GM21367 (cell line): ENCODE data around the gene TTLL12.

Source experiments
- ATAC-seq: cut with Tn5 transposase; IDR thresholded peaks from one replicate; pipeline ENCODE4 v1.9.1; 2021; ENCODE audit not compliant: unreplicated experiment

The TTLL12 gene

DNA sequence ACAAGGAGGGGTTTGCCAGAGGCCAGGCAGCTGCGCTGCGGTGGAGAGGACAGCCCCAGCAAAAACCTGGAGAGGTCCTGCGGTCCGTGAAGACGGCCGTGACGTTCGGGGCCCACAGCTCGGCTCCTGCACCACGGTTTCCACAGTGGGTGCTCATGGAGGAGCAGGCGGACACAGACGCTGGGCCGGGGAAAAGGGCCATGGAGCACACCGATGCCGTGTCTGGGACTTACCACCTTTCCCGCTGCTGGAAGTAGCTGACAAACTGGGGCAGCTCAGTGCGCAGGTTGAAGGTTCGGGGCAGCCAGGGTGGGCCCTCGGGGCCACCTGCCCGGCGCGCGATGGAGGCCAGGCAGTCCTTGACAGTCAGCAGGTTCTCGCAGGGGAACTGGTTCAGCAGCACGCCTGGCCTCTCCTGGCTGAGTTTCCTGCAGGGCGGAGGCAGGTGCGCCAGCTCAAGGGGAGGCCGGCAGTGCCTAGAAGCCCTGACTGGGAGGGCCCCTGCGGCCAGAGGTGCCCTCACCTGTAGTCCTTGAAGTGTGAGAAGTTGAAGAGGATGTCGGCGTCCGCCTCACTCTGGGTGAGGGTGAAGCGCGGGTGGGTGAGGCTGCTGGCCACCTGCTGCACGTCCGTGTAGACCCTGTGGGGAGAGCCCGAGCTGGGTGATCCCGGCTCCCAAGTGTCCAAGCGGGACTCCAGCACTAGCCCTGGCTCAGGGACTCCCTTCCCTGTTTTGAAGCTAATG is 12.8 kb downstream of the TTLL12 start:
- ATAC-seq: no peak

DNA sequence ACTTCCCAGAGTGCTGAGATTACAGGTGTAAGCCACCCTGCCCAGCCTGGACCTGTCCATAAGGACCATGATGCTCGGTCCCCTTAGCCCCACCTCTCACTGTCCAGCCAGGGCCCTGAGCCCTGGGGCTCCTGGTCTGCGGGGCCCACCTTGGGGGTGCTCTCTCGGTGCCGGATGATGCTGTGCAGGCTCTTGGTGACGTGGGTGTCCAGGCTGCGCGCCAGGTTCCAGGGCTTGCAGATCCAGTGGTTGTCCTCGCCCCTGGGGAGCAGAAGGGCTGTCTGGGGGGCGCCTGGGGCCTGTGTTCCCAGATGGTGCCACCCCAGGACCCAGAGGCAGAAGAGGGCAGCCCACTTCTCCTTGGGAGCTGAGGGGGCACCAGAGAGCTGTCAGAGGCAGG is 13.4 kb downstream of the TTLL12 start:
- no peak for ATAC-seq

DNA sequence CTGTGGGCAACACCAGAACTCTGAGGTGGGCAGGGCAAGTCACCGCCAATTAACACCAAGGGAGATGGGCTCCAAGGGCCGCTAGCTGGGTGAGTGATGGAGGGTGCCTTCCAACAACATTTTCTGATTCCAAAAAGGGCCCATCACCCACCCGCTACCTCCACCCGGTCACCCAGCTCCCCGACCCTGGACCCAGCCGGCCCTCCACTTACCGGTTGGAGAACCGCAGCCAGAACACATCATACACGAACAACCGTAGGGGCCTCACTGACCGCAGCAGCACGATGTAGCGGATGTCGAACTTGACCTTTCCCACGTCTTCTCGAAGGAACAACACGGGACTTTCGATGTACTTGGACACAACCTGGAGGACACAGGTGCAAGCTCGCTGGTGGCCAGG is 14.7 kb downstream of the TTLL12 start:
- ATAC-seq: no peak

DNA sequence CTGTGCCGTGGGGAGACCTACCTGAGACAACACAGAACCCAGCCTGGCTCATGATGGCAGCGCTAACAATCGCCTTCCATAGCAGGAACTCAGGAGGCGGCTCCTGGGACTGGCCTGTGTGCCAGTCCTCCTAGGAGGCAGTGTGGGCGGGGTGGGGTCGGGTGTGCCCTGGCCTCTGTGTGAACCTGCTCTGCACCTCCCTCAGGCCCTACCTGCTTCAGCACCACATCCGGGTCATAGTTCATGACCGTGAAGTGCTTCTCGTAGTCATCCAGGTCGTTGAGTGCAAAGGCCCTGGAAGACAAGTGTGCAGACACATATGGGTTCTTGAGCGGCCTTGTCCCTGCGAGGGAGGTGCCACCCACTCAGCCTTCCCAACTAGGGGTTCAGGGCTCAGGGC is 15.3 kb downstream of the TTLL12 start:
- ATAC-seq: no peak

DNA sequence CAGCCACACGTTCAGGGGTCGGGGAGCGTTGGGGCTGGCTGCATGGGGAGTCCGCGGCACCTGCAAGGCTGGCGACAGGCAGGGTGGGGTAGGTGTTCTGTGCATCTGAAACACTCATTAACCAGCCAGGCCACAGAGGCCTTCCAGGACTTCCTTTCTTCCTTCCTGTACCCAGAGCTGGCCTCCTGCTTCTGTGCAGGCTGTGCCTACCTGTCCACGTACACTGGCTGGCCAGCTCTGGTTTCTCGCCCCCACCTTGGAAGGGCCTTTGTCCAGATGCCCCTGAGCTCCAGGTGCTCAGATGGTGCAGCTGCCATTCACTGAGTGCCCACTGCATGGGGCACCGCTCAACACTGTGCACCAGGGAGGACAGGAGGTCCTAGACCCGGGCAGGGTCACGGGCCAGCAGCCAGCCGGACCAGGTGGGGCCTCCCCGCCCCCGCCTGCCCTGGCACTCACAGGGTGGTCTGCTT is 15.9 kb downstream of the TTLL12 start:
- no peak for ATAC-seq

DNA sequence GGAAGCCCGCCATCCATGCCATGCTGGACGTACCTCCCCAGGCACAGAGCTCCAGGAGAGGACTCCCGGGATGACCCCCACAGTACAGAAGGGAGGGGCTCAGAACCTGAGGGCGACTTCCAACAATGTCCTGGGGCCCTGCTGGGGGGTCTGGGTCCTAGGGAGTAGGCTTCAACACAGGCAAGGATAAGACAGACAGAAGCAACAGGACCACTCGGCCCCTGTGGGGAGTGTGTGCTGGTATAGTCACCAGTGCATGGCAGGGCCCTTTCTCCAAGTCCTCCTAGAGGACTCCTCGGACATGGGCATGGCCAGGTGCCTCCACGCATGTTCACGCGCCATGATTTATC is 16.8 kb downstream of the TTLL12 start:
- no peak for ATAC-seq

DNA sequence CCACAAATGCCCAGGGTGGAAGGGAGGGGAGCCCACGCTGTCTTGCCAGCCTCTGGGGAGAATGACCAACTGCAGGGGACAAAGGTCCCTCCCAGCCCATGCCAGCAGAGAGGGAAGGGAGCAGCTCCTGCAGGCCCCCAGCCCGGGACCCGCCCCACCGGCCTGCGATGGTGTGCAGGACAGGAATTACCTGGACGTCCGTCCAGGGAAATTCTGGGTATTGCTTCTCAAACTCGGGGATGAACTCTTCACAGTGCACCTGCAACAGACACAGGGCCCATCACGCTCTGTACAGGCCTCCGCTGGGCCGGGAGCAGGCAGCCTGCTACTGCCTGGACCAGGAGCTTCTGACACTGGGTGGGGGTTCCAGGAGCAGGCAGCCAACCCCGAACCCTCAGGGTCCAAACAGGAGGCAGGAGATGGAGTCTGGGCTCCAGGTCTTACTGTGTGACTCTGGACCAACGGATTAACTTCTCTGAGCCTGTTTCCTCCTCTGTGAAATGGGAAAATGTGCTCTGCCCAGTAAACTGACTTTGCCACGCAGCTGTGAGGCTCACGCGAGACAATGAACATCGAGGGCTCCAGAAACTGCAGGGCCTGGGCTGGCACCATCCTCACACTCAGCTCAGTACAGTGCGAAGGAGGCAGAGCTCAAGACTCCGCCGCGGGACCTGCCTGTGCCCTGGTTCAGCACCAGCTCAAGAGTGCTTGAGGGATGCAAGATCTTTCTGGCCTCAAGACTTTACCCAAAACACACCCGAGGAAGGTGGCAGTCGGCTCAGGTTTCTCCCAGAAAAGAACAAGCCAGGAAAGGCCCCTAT is 17.4 kb downstream of the TTLL12 start:
- no peak for ATAC-seq

DNA sequence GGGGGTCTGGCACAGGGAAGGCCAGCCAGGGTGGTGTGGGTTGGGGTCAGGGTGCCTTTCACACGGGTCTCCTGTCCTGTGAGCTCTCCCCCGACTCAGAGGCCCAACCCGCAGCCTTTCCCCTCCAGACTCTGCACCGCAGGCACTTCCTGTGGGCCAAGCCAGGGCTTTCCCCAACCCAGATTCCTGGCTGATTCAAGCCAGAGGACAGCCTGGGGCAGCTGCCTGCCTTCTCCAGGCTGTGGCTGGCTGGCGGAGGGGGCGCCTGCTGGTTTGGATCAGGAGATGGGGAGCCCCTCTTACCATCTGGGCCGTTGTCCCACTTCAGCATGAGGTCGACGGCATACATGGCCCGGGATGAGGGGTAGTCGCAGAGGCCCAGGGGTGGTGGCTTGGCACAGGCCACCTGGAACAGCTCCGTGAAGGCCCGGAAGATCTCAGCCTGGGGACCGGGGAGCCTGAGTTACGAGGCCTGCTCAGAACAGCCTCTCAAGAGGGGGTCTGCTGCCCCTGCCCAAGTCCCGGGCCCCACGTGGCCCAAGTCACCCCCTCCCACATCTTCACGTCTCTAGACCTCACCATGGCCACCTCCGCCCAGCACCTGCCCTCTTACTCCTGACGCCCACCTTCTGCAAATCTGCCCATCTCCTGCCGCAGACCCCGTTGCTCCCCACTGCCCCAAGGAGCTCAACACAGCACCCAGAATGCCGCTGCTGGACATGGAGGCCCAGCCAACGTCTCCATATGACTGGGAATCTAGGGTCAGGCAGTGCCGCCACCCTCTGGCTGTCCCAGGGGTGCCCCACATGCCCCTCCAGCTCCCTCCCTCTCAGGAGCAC is 18.2 kb downstream of the TTLL12 start:
- no peak for ATAC-seq

DNA sequence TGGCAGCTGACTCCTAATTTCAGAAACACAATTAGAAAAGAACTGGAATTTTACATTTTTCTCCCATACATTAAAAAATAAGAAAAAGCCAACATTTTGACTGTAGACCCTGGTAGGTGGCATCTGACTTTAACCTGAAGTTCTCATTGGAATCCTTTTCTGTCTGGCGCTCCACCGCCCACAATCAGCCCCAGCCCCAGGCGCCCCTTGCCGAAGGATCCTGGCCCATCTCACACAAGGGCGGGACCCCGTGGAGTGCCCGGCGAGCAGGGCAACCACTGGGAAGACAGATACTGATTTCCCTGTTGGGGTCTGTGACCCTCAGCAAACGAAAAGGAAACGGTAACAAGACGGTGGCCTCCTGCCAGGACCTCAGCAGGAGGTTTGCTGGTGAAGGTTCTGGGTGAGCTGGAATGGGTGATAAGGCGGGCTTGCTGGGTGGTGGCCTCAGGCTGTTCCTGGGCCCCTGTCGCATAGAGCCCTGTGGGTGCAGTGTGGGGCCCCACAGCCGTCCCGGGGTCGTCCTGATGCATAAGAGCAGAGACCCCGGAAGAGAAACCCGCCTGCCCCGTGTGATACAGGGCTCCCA is 19.8 kb downstream of the TTLL12 start:
- no peak for ATAC-seq

DNA sequence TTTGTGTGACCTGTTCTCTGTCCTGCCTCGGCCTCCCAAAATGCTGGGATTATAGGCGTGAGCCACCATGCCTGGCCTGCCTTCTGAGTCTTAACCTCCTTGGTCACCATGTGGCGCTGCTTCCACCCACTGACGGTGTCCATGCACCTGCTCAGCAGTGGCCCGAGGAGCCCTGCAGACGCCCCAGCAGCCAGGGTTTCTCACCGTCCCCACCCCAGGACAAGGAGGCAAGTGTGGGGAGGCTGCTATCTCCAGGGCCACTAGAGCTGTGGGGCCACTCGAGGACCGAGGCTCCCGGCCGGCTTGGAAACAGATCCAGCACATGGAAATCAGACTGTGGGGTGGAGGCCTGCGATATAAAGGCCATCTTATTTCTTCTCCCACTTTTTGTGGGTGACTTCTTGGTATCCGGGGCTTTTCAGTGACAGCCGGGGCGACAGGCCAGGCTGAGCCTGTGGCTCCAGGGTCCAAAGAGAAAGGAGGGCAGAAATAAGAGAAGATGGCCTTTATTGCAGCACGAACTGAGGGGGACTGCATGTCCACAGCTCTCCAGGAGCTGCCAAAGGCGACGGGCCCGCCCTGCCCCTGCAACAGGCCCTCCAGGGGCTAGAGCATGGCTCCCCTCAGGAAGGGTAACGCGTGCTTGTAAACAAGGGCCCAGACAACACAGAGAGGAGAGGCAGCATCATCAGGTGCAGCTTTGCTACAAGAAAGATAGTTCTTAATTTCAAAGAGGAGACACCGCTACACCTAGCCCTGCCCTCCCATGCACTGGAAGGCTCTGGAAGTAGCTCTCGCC is 20.6 kb downstream of the TTLL12 start:
- ATAC-seq: no peak

DNA sequence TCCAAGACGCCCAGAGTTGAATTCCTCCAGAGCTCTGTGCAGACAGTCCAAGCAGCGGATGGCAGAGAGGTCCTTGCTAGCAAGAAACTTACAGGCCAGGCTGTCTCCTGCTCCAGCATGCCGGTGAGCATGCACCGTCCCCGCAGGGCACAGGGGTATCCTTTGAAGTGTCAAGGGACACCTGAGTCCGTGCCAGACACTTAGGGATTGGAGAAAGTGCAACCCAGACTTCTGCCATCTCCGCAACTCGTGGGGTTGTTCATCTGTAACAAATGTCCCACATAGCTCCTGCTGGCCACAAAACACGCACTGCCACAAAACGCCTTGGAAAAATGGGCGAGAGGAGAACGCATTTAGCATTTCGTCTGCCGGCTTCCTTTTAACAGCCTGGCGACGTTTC is 22.3 kb downstream of the TTLL12 start:
- ATAC-seq: no peak

DNA sequence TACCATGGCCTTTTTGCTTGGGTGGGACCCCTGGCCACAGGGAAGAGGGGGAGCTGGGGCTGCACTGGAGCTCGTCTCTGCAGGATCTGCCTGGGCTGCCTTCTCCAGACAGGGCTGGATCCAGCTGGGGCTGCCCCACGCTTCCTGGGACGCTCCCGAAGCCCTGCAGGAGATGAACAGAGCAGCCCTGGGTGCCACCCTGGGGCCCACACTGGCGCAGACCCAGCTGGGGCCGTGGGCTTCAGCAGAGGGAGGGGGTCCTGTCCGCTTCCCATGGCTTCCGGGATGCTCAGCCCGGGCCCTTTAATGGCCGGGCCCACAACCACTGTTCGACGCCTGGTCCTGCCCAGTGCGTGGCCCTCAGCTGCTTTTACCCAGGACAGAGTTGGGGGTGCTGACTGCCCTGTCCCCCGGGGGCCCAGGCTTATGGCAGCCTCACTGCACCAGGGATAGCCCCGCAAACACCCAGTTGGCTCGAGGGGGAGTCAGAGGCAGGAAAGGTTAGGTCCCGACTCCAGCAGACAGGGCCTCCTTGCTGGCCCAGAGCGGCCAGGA is 23.6 kb downstream of the TTLL12 start:
- ATAC-seq: no peak

DNA sequence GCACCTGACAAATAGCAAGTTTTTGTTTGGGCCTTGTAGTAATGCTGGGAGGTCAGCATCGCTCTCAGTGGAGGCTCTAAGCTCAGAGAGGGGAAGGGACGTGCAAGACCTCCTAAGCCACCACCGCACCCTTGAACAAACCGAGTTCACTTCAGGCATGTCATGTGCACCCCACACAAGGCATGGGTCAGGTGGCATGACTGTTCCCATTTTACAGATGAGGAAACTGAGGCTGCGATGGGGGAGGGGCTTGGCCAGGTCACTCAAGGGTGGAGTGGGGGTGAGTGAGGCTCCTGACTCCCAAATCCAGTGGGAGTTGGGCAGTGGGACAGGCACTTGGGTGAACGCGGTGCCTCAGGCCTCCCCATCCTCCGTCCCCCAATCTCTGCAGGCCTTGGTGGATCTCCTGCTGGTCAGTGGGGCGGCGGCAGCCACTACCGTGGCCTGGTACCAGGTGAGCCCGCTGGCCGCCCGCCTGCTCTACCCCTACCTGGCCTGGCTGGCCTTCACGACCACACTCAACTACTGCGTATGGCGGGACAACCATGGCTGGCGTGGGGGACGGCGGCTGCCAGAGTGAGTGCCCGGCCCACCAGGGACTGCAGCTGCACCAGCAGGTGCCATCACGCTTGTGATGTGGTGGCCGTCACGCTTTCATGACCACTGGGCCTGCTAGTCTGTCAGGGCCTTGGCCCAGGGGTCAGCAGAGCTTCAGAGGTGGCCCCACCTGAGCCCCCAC is 24.4 kb downstream of the TTLL12 start:
- ATAC-seq: no peak

DNA sequence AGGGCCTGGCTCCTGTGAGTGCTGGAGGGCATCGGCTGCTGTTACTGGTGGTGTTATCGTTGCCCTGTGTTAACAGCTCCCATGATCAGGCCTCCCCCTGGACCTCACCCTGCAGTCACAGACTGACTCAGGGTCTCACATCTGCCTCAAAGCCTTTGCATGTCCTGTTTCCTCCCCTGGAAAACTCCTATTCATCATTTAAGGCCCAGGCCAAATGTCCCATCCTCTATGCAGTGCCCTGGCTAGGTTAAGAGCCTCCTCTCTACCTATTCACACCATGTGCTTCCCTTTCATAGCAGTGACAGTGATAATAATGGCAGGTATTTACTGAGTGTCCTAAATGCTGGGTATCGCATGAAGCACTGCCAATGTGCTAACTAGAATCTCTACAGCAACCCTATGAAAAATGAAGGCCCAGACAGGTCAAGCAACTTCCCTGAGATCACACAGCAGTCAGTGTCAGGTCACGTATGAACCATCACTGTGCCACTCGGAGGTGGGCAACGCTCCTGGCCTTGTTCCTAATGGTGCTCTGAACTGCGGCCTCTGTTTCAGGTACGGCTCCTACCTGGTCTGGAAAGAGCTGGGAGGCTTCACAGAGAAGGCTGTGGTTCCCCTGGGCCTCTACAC is 26.3 kb downstream of the TTLL12 start:
- no peak for ATAC-seq

DNA sequence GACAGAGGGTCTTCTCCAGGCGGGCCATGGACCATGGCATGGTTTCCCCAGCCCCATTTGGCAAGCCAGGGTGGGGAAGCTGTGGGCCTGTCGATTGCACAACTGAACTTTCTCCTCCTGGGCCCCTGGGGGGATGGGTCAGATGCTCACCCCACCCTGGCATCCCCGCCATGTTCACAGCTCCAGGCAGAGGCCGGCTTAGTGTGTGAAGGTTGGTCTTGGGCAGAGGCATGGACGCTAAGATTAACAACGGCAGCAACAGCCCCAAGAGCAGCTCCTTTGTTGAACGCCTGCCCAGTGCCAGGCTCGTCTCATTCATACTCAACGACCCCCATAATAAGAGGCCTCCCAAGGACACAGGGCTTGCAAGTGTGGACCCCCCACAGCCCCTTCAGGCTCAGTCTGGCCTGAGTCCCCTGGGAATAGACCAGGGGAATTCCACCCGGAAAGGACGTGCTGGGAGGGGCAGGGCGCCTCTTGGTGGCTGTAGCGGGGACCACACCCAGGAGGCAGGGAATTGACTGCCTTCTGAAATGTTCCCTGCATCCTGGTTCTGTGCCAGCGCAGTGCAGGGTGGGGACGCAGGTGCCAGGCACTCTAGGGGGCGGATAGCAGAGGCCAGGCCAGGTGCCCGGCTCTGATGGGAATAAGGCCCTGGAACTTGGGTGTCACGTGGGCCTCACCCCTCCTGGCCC is 27.3 kb downstream of the TTLL12 start:
- ATAC-seq: no peak

DNA sequence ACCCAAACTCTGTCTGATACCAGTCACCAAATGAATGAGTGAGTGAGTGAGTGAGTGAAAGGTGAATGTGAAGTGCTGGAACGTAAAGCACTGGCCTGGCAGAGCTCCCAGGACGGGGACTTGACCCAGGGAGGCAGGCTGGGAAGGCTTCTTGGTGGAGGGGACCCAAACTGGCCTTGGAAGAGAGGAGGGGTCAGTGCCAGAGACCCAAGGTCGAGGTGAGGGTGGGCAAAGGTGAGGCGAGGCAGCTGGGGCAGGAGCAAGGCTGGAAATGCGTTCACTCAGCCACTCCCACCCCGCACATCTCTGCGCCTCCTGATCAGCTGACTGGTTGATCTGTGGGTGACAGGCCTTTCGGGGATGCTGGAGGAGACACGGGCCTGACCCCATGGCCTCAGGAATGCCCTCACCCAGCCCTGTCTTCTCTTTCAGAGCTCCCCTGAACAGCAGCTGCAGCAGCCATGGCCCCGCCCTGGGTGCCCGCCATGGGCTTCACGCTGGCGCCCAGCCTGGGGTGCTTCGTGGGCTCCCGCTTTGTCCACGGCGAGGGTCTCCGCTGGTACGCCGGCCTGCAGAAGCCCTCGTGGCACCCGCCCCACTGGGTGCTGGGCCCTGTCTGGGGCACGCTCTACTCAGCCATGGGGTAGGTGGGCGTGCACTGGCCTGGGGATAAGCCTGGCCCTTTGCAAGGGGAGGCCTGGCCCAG is 28.0 kb downstream of the TTLL12 start:
- ATAC-seq: no peak

DNA sequence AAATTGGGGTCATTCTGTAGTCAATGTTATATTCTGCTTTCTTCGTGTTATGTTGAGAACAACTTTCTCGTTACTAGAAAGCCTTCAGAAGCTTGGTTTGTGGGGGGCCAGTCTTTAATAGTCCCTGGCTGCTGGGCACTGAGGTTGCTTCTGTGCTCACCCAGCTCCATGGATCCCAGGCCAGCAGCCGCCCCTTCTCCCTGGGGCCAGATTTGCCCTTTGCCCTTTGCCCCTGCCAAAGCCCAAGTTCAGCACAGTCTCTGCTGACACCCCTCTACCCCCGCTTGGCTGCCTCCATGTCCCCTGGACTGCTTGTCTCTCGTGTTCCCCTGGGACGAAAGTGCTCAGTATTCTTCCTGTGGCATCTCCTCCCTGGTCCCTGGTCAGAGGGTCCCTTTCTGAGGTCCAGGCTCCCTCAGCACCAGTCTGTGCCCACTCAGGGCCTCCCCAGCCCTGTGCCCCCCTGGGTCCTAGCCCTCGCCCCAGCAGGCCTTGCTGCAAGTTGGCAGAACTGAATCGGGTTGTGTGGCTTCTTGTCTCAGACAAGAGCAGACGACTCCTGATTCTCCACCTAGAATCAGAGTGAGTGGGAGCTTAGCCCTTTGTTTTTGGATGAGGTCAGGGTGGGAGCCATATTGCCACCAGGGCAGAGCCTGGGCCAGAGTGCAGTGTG is 28.9 kb downstream of the TTLL12 start:
- ATAC-seq: no peak
